ENCODE data around the gene TMEM212. TPM values are rescaled to one million over a fixed set of nuclear protein-coding genes. Genes with fewer than 3 reads are reported as not detected.

TMEM212 gene
- total RNA-seq, 4 donors from 2014 or later, result not detected

- H3K27ac ChIP-seq, result no peak overlapping the region
- H3K9me3 ChIP-seq, result no peaks in the 10 kb centered on the region
- no peak for DNase-seq
- no peaks in the 10 kb centered on the region for H3K36me3 ChIP-seq
- H3K27me3 ChIP-seq, result no peaks in the 10 kb centered on the region
- no peak for TF ChIP-seq POLR2A (IDR thresholded peaks at IDR 0.05)
- TF ChIP-seq, protein P1, sequence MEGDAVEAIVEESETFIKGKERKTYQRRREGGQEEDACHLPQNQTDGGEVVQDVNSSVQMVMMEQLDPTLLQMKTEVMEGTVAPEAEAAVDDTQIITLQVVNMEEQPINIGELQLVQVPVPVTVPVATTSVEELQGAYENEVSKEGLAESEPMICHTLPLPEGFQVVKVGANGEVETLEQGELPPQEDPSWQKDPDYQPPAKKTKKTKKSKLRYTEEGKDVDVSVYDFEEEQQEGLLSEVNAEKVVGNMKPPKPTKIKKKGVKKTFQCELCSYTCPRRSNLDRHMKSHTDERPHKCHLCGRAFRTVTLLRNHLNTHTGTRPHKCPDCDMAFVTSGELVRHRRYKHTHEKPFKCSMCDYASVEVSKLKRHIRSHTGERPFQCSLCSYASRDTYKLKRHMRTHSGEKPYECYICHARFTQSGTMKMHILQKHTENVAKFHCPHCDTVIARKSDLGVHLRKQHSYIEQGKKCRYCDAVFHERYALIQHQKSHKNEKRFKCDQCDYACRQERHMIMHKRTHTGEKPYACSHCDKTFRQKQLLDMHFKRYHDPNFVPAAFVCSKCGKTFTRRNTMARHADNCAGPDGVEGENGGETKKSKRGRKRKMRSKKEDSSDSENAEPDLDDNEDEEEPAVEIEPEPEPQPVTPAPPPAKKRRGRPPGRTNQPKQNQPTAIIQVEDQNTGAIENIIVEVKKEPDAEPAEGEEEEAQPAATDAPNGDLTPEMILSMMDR (IDR thresholded peaks at IDR 0.05), result no peak
- H3K4me1 ChIP-seq, result no peaks in the 10 kb centered on the region
- no peak overlapping the region for H3K4me3 ChIP-seq
Observed at GRCh38 chr3:171907761-171908160, 64.6 kb downstream of the TMEM212 start.

- H3K27me3 ChIP-seq, result no peaks in the 10 kb centered on the region
- no peak for TF ChIP-seq POLR2A (IDR thresholded peaks at IDR 0.05)
- TF ChIP-seq, protein P1 (IDR thresholded peaks at IDR 0.05), result no peak
- H3K4me3 ChIP-seq, result no peak overlapping the region
- no peaks in the 10 kb centered on the region for H3K9me3 ChIP-seq
- H3K36me3 ChIP-seq, result no peaks in the 10 kb centered on the region
- H3K4me1 ChIP-seq, result no peaks in the 10 kb centered on the region
- H3K27ac ChIP-seq, result no peak overlapping the region
- no peak for DNase-seq
Observed at GRCh38 chr3:171908731-171909130, 65.6 kb downstream of the TMEM212 start.

Other genes with a start within 250 kb of the TMEM212 start
- 100 to 1,000 TPM; 120 to 218 (median 187) TPM for gene PLD1, start 32.9 kb upstream of the TMEM212 start, total RNA-seq
- 10 to 100 TPM; 28.7 to 74.3 (median 54.6) TPM for gene FNDC3B, start 196.2 kb downstream of the TMEM212 start, total RNA-seq